NCI-H226 (cell line): ENCODE data around the gene NLGN2.

Experiments used
- DNase-seq: peaks from one replicate; pipeline ENCODE4 v3.0.0-alpha.2; 2015

The NLGN2 gene

GRCh38 chr17:7467498-7467897, 59.9 kb downstream of the NLGN2 start:
- DNase-seq, result no peak

GRCh38 chr17:7468290-7468689, 60.6 kb downstream of the NLGN2 start:
- DNase-seq, result no peak

GRCh38 chr17:7468804-7469389, 61.3 kb downstream of the NLGN2 start:
- DNase-seq, result no peak
